H1 (cell line): ENCODE results near the gene OMA1. TPM values are rescaled to one million over a fixed set of nuclear protein-coding genes. Genes with fewer than 3 reads are reported as not detected.

Source experiments
- CTCF ChIA-PET: fragments of 300-600 bp; sonication (Branson Sonifier 250); formaldehyde crosslinking; loops from one replicate; lab custom pipeline; 2021; ENCODE audit not compliant: partially characterized antibody; lab: Charles Lee
- POLR2A ChIA-PET: fragments of 300-600 bp; sonication (Branson Sonifier 250); formaldehyde crosslinking; loops from one replicate; lab custom pipeline; 2021; ENCODE audit warnings: inconsistent platforms; ENCODE audit not compliant: partially characterized antibody; lab: Charles Lee
- DNase-seq, 2 experiments: peaks; one replicate each; pipeline versions ENCODE4 v3.0.0 to v3.0.0-alpha.2; 2010 to 2022; ENCODE audit warnings: low spot score in 2 of 2, low read depth in 1 of 2, mixed read lengths in 1 of 2
- FAIRE-seq: peaks from 2 replicates; lab custom pipeline; 2011; peaks lifted over from hg19 to GRCh38; lab: Jason Lieb, UNC
- H2AFZ ChIP-seq: 2 replicates; pipeline ENCODE4 v1.8.1; 2012; ENCODE audit warnings: low read length, inconsistent platforms
- H2AK5ac ChIP-seq: 2 replicates; pipeline ENCODE4 v1.6.1; 2013; ENCODE audit warnings: low read depth, low read length
- H2BK120ac ChIP-seq: replicated peaks from 2 replicates; pipeline ENCODE3; 2013; ENCODE audit warnings: low read depth, low read length, inconsistent platforms
- H2BK12ac ChIP-seq: 2 replicates; pipeline ENCODE4 v1.6.1; 2013; ENCODE audit warnings: low read depth, low read length
- H2BK15ac ChIP-seq: 2 replicates; pipeline ENCODE4 v1.6.1; 2013; ENCODE audit warnings: low read length
- H2BK20ac ChIP-seq: 2 replicates; pipeline ENCODE4 v1.6.1; 2013; ENCODE audit warnings: low read length
- H2BK5ac ChIP-seq: 2 replicates; pipeline ENCODE4 v1.6.1; 2013; ENCODE audit warnings: low read depth, low read length
- H3K14ac ChIP-seq: 2 replicates; pipeline ENCODE4 v1.6.1; 2013; ENCODE audit warnings: inconsistent platforms; ENCODE audit not compliant: insufficient read length
- H3K18ac ChIP-seq: 2 replicates; pipeline ENCODE4 v1.6.1; 2013; ENCODE audit warnings: low read length; ENCODE audit errors: extremely low read depth
- H3K23ac ChIP-seq: 2 replicates; pipeline ENCODE4 v1.6.1; 2013; ENCODE audit warnings: inconsistent platforms; ENCODE audit not compliant: insufficient read length
- H3K23me2 ChIP-seq: 2 replicates; pipeline ENCODE4 v1.6.1; 2013; ENCODE audit warnings: low read depth, low read length
- H3K27ac ChIP-seq: 2 replicates; pipeline ENCODE4 v1.6.1; 2011; ENCODE audit warnings: low read depth, low read length, inconsistent platforms
- H3K27me3 ChIP-seq, 4 experiments: replicated peaks in 1 of 4; 1 replicate in 1 of 4; 2 replicates in 3 of 4; pipeline versions ENCODE4 v1.6.1 to v1.8.1; 2011 to 2013; ENCODE audit warnings: low read length in 3 of 4, mild to moderate bottlenecking in 3 of 4, inconsistent platforms in 2 of 4, mixed read lengths in 2 of 4, moderate library complexity in 1 of 4; ENCODE audit not compliant: control insufficient read depth in 3 of 4, insufficient read depth in 3 of 4; ENCODE audit errors: extremely low read depth in 1 of 4
- H3K36me3 ChIP-seq, 4 experiments: 2 replicates each; pipeline versions ENCODE4 v1.6.1 to v1.8.1; 2011 to 2013; ENCODE audit warnings: mild to moderate bottlenecking in 4 of 4, low read length in 3 of 4, moderate library complexity in 2 of 4, control low read depth in 1 of 4, inconsistent platforms in 1 of 4; ENCODE audit not compliant: insufficient read depth in 4 of 4, control insufficient read depth in 2 of 4
- H3K4ac ChIP-seq: replicated peaks from 2 replicates; pipeline ENCODE3; 2013; ENCODE audit warnings: low read length, low read depth, mixed read lengths, inconsistent platforms; ENCODE audit not compliant: insufficient read length
- H3K4me1 ChIP-seq, 4 experiments: replicated peaks in 1 of 4; 1 replicate in 1 of 4; 2 replicates in 3 of 4; pipeline versions ENCODE4 v1.6.1 to v1.8.1; 2011 to 2013; ENCODE audit warnings: low read length in 3 of 4, inconsistent platforms in 2 of 4, mixed read lengths in 1 of 4; ENCODE audit not compliant: insufficient read depth in 4 of 4, control insufficient read depth in 3 of 4
- H3K4me2 ChIP-seq, 2 experiments: 2 replicates each; pipeline versions ENCODE4 v1.6.1 to v1.8.1; 2011 to 2013; ENCODE audit warnings: low read depth in 2 of 2, low read length in 2 of 2, control low read depth in 1 of 2, inconsistent platforms in 1 of 2, mild to moderate bottlenecking in 1 of 2; ENCODE audit not compliant: insufficient read depth in 1 of 2
- H3K4me3 ChIP-seq, 4 experiments: fragments of 200-600, 300-600 bp in 1 of 4; sonication (generic), shearing (Covaris generic), sonication (Bioruptor Twin) in 1 of 4; 2 replicates each; pipeline versions ENCODE4 v1.5.1 to v1.8.1; 2011 to 2016; ENCODE audit warnings: low read length in 4 of 4, low read depth in 3 of 4, control low read depth in 2 of 4, inconsistent platforms in 2 of 4, mild to moderate bottlenecking in 2 of 4, mixed read lengths in 1 of 4, moderate library complexity in 1 of 4; ENCODE audit not compliant: insufficient read depth in 2 of 4; ENCODE audit errors: extremely low read depth in 1 of 4
- H3K56ac ChIP-seq: replicated peaks from 2 replicates; pipeline ENCODE3; 2013; ENCODE audit warnings: low read depth, mild to moderate bottlenecking, mixed read lengths, low read length, inconsistent platforms; ENCODE audit not compliant: insufficient read length
- H3K79me1 ChIP-seq: 2 replicates; pipeline ENCODE4 v1.6.1; 2013; ENCODE audit warnings: low read depth, low read length, control low read depth
- H3K79me2 ChIP-seq, 2 experiments: 2 replicates each; pipeline versions ENCODE4 v1.6.1 to v1.8.1; 2012 to 2013; ENCODE audit warnings: low read length in 2 of 2, mild to moderate bottlenecking in 2 of 2, inconsistent platforms in 1 of 2; ENCODE audit not compliant: insufficient read depth in 2 of 2, control insufficient read depth in 1 of 2
- H3K9ac ChIP-seq, 4 experiments: replicated peaks in 1 of 4; 1 replicate in 1 of 4; 2 replicates in 3 of 4; pipeline versions ENCODE4 v1.6.1 to v1.8.1; 2011 to 2013; ENCODE audit warnings: low read depth in 3 of 4, low read length in 3 of 4, control low read depth in 2 of 4, mild to moderate bottlenecking in 2 of 4, moderate library complexity in 2 of 4, inconsistent platforms in 1 of 4; ENCODE audit errors: extremely low read depth in 1 of 4
- H3K9me3 ChIP-seq, 2 experiments: 2 replicates each; pipeline versions ENCODE4 v1.6.1 to v1.8.1; 2012 to 2013; ENCODE audit warnings: mild to moderate bottlenecking in 2 of 2, moderate library complexity in 2 of 2, control low read depth in 1 of 2, inconsistent platforms in 1 of 2, low read depth in 1 of 2, low read length in 1 of 2, mixed read lengths in 1 of 2; ENCODE audit not compliant: insufficient read depth in 2 of 2
- H4K20me1 ChIP-seq, 2 experiments: replicated peaks in 1 of 2; 2 replicates each; pipeline versions ENCODE3 to v1.8.1; 2011 to 2013; ENCODE audit warnings: inconsistent platforms in 2 of 2, low read length in 2 of 2, mild to moderate bottlenecking in 1 of 2; ENCODE audit not compliant: insufficient read depth in 2 of 2, control insufficient read depth in 1 of 2
- H4K5ac ChIP-seq: 2 replicates; pipeline ENCODE4 v1.6.1; 2013; ENCODE audit warnings: low read length, low read depth, mixed read lengths, inconsistent platforms; ENCODE audit not compliant: insufficient read length
- H4K8ac ChIP-seq: 2 replicates; pipeline ENCODE4 v1.8.0; 2013; ENCODE audit warnings: mild to moderate bottlenecking, moderate library complexity, low read length, inconsistent platforms; ENCODE audit not compliant: insufficient read depth; ENCODE audit errors: extremely low read depth
- H4K91ac ChIP-seq: replicated peaks from 2 replicates; pipeline ENCODE3; 2013; ENCODE audit warnings: low read length, mixed read lengths, inconsistent platforms; ENCODE audit not compliant: insufficient read length
- ATF2 ChIP-seq: IDR thresholded peaks from 2 replicates; pipeline ENCODE4 v1.6.1; 2012; ENCODE audit warnings: low read length, inconsistent platforms
- BCL11A ChIP-seq, 2 experiments: IDR thresholded peaks; one replicate each; pipeline ENCODE4 v1.6.1; 2011; ENCODE audit warnings: low read depth in 2 of 2, low read length in 2 of 2, mild to moderate bottlenecking in 2 of 2
- CHD2 ChIP-seq: IDR thresholded peaks from 2 replicates; pipeline ENCODE4 v1.6.1; 2012; ENCODE audit warnings: low read length, improper control_type of control experiment
- CREB1 ChIP-seq: IDR thresholded peaks from 2 replicates; pipeline ENCODE4 v1.6.1; 2012; ENCODE audit warnings: inconsistent platforms
- GABPA ChIP-seq: IDR thresholded peaks from 2 replicates; pipeline ENCODE4 v1.6.1; 2011; ENCODE audit warnings: mild to moderate bottlenecking, low read length, moderate library complexity, borderline replicate concordance; ENCODE audit not compliant: insufficient read depth
- JUND ChIP-seq: IDR thresholded peaks from 2 replicates; pipeline ENCODE4 v1.6.1; 2011; ENCODE audit warnings: mild to moderate bottlenecking, improper control_type of control experiment, low read length
- KDM4A ChIP-seq: IDR thresholded peaks from one replicate; pipeline ENCODE4 v1.7.1; 2012; ENCODE audit warnings: low read depth, mild to moderate bottlenecking, moderate library complexity, low read length, inconsistent platforms; ENCODE audit not compliant: severe bottlenecking
- NRF1 ChIP-seq: IDR thresholded peaks from 2 replicates; pipeline ENCODE4 v1.6.1; 2011; ENCODE audit warnings: mild to moderate bottlenecking, low read depth, low read length, improper control_type of control experiment
- POLR2A ChIP-seq, 2 experiments: IDR thresholded peaks; 1 replicate in 1 of 2; 2 replicates in 1 of 2; pipeline ENCODE4 v1.6.1; 2011; ENCODE audit warnings: low read depth in 2 of 2, low read length in 2 of 2, mild to moderate bottlenecking in 2 of 2; ENCODE audit errors: control extremely low read depth in 1 of 2
- SIX5 ChIP-seq: IDR thresholded peaks from 2 replicates; pipeline ENCODE4 v1.6.1; 2011; ENCODE audit warnings: mild to moderate bottlenecking, low read depth, low read length
- SP4 ChIP-seq: IDR thresholded peaks from 2 replicates; pipeline ENCODE4 v1.6.1; 2012; ENCODE audit warnings: low read length, inconsistent platforms
- SUZ12 ChIP-seq: fragments of 200-600 bp; sonication (generic); IDR thresholded peaks from 2 replicates; pipeline ENCODE4 v1.6.1; 2012; ENCODE audit warnings: mild to moderate bottlenecking, inconsistent platforms, low read length, moderate library complexity, mixed read lengths
- TAF1 ChIP-seq: IDR thresholded peaks from 2 replicates; pipeline ENCODE4 v1.6.1; 2011; ENCODE audit warnings: mild to moderate bottlenecking, low read depth, low read length
- TBP ChIP-seq: IDR thresholded peaks from 2 replicates; pipeline ENCODE4 v1.6.1; 2011; ENCODE audit warnings: low read depth, low read length, improper control_type of control experiment
- polyA plus RNA-seq, 7 experiments: library from polyadenylated mRNA; depleted of rRNA in 3 of 7; stranded (reverse) in 5 of 7; unstranded in 2 of 7; fragments of >200 nt in 5 of 7; fragments of 200-250 nt in 2 of 7; gene quantifications; 1 replicate in 5 of 7; 2 replicates in 1 of 7; 4 replicates in 1 of 7; pipeline versions ENCODE4 v1.2.1 to v1.2.3, GENCODE V29; 2011 to 2013; ENCODE audit warnings: missing spikeins in 2 of 7, mixed read lengths in 2 of 7
- total RNA-seq: library from RNA; stranded (reverse); fragmentation: NEBNext Ultra II Directional; extraction: Animal tissue kit (Norgen Biotek cat#: 25700); gene quantifications from 2 replicates; pipeline ENCODE4 v1.2.1, GENCODE V29; 2021

Gene OMA1
- total and polyA plus RNA-seq, 2 of the 8 experiments (the other 6 are each of a cell fraction or from before 2014, with no cell fraction given): 7.7 to 11.7 TPM

- no peak overlapping the region for H4K91ac ChIP-seq
- POLR2A ChIA-PET: no interaction called here
- no peaks in the 10 kb centered on the region for H3K79me1 ChIP-seq
Measured at GRCh38 chr1:58469016-58469415, 77.5 kb downstream of the OMA1 start.

More at GRCh38 chr1:58469016-58469415, 77.5 kb downstream of the OMA1 start:
- H3K4me2 ChIP-seq: no peak overlapping the region
- H4K5ac ChIP-seq: no peak overlapping the region
- no peak overlapping the region for H3K27ac ChIP-seq
- no peak overlapping the region for H3K9ac ChIP-seq
- H2AK5ac ChIP-seq: no peak overlapping the region
- H3K23me2 ChIP-seq: no peaks in the 10 kb centered on the region
- H3K79me2 ChIP-seq: no peaks in the 10 kb centered on the region
- CTCF ChIA-PET: interaction anchor here (0.6 to 1.6 kb wide), 2 partner anchors 264 to 1830 kb away, joined by 3 to 4 read pairs; no protein-coding TSS in a partner anchor
- TF ChIP-seq CHD2 (no peak), GABPA (no peak), BCL11A (IDR thresholded peaks at IDR 0.05; ENCODE audit: low read depth in 2 of 2, low read length in 2 of 2) (no peak), TBP (no peak), JUND (no peak), POLR2A (IDR thresholded peaks at IDR 0.05; ENCODE audit: control extremely low read depth in 1 of 2, low read depth in 2 of 2, low read length in 2 of 2) (no peak), SUZ12 (no peak), ATF2 (no peak), SIX5 (no peak), CREB1 (no peak), TAF1 (no peak), KDM4A (no peak), NRF1 (no peak), SP4 (no peak)
- H2BK5ac ChIP-seq: no peak overlapping the region
- H2AFZ ChIP-seq: no peak overlapping the region
- H2BK20ac ChIP-seq: no peak overlapping the region
- H3K27me3 ChIP-seq: 0 out of 7 replicates have a peak, but pooled peaks cover 0 to 3% (median 0%) of the 10 kb centered on the region in 4 experiments
- DNase-seq: no peak
- no peak overlapping the region for H4K8ac ChIP-seq
- no peak overlapping the region for H3K14ac ChIP-seq
- no peak overlapping the region for H3K56ac ChIP-seq
- H3K4me1 ChIP-seq: peaks cover 0 to 8% (median 5%) of the 10 kb centered on the region in 4 experiments; a peak in 5 of 7 replicates
- no peak overlapping the region for H3K23ac ChIP-seq
- H4K20me1 ChIP-seq: no peaks in the 10 kb centered on the region
- no peak overlapping the region for H2BK120ac ChIP-seq
- H3K4me3 ChIP-seq: no peak overlapping the region
- H2BK12ac ChIP-seq: no peak overlapping the region
- H3K9me3 ChIP-seq: no peaks in the 10 kb centered on the region
- H3K36me3 ChIP-seq: no peaks in the 10 kb centered on the region
- no peak overlapping the region for H2BK15ac ChIP-seq
- no peak for FAIRE-seq
- H3K18ac ChIP-seq: no peak overlapping the region
- no peak overlapping the region for H3K4ac ChIP-seq
